HG03280 (cell line): ENCODE measurements around the gene NOM1.

ENCODE experiments used
- ATAC-seq: cut with Tn5 transposase; IDR thresholded peaks from one replicate; pipeline ENCODE4 v1.9.1; 2021; ENCODE audit warnings: mild to moderate bottlenecking, moderate library complexity; ENCODE audit not compliant: unreplicated experiment

Gene NOM1

DNA sequence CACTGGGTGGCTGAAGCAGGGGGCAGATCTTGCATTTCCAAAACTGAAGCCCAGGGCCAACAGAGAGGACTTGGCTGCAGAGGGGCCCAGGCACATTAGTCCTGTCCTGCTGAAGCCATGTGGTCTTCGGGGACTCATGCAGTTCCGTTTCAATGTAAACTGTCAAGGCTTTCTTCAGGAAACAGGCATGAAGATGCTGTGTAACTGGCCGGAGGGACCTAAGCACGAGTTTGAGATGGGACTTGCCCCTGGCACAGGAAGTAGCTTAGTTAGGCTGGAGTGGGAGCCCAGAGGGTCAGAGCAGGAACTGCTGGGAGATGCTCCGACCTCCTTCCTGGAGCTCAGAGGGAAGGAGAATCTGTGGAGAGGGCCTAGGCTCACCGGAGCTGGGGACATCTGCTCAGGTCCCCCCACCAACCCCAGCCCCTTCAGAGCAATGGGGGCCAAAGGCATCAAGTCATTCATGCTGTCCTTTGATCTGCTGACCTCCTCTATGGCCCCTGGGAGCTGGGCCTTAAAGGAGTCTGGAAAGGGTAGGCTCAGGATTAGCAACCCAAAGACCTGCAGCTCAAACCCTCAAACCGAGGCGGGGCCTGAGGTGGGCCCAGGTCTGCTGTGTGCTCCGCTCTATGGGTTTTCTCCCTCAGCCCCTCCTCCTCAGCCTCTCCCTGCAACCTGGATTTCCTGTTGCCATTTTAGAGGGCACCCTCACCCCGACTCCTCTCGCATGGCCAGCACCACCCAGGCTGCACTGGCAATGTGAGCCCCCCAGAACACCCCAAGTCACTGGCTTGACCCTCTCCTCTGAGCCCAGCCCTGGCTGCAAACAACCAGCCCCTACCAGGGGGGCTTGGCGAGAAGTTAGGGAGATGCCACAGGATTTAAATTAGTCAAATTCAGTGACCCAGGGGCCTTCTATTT lies 65.4 kb downstream of the NOM1 start:
- ATAC-seq, result no peak

DNA sequence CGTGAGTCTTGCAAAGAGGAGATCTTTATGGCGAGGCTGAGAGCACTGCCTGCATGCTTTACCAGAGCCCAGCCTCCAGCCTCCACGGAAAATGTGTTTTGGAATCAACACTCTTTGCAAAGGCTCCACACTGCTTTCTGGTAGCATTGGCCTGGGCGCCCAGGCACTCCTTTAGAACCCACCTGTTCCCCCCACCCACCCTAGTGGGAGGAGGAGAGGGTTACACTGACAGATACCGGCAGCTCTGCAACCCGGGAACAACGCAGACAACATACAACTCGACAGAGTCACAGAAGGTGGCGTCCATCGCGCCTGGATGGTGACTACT lies 66.5 kb downstream of the NOM1 start:
- peak; percentile 13 for ATAC-seq

DNA sequence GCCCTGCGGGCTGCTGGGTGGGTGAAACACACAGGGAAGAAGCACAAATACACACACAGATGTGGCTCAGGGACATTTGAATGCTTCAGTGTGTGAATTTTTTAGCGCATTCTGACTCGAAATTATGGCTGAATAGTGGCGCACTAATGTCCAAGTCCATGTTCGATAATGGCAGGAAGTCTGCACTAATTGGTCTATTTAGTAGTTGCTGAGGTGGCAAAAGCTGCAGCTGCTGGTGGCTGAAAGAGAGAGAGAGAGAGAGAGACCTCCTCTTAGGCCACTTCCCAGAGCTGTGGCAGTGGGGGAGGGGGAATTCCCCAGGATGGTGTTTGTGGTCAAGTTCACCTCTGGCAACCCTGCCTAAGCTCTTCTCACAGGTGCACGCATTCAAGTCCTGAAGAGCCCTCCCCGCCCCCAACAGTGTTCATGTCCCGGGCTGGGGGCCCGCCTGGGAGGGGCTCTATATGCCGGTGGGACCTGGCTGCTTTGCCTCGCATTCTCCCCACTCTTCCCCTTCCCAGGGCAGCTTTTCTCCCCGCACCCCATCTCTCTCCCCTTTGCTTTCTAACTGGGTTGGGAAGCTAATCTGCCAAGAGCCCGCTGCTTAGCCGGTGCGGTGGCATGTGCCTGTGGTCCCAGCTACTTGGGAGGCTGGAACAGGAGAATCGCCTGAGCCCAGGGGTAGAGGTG lies 67.0 kb downstream of the NOM1 start:
- peak; percentile 64 for ATAC-seq

DNA sequence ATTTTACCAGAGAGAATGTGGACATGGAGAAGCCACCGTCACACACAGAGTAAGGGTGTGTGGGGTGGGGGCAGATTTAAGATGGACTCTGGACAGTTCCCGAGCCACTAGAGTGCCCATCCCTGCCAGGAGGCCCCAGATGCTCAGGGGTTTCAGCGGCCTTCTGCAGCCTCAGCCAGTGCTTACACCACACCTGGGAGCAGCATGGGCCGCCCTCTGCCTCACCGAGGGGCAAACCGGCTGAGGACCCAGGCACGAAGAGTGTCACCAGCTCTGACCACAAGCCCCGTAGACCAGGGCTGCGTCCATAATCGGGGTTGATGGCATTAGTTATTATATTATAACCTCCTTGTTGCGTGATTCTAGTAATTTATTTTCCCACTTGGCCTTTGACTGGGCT lies 67.6 kb downstream of the NOM1 start:
- peak; percentile 1 for ATAC-seq

DNA sequence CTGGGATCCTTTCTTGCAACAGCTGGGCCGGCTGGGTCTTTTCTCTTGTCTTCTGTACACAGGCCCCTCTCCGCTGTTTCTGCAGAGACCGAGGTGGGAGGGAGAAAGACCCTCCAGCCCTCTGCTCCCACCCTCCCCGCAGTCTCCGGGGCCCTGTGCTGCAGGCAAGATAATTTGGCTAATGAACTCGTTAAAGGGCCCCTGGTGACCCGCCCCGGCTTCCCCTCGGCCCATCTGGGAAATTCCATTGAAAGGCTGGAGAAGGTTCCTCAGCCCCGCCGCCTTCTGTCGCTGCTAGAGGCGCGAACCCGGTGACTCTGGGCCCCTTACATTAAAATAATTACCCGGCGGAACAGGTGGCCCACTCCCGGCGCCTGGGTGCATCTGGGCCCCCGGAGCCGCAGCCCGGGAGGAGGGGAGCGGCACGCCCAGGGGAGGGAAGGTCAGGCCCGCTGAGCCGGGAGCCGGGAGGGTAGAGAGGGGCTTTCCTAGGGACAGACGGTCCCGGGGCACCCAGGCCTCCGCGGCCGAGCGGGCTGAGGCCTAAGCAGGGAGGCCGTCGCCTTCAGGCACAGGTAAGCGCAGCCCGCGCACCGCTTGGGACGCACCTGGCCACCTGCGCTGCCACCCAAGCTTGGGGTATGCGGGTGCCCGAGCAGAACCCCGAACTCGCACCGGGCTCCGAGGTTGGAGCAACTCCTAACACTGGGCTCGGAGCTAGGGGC lies 68.3 kb downstream of the NOM1 start:
- no peak for ATAC-seq

DNA sequence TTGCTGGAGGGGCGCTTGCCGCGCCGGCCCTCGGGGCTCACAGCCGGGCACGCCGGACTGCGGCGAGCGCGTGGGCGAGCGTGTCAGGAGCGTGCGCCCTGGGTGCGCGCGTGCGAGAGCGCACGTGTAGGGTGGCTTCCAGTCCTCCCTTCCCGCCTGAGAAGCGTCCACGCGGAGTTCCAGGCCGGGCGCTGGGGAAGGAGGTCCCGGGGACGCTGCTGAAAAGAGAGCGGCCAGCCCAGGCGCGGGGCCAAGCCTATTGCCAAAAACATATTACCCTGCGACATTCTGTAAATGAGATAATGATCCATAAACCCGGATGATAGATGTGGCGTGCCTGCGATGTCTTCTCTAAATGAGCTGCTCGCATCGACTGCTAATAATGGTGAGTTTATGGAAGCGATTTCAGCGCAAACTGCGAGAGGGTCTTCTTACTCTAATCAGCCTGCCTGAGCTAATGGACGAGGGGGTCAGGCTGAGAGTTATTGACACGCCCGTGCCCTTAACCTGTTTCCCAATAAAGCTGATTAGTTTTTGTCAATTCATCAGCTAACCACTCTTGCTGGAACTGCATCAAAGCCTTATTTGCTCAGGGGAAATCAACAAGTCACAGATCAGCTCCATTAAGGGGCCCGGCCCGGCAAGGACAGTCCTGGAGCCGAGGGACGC lies 69.0 kb downstream of the NOM1 start:
- no peak for ATAC-seq

DNA sequence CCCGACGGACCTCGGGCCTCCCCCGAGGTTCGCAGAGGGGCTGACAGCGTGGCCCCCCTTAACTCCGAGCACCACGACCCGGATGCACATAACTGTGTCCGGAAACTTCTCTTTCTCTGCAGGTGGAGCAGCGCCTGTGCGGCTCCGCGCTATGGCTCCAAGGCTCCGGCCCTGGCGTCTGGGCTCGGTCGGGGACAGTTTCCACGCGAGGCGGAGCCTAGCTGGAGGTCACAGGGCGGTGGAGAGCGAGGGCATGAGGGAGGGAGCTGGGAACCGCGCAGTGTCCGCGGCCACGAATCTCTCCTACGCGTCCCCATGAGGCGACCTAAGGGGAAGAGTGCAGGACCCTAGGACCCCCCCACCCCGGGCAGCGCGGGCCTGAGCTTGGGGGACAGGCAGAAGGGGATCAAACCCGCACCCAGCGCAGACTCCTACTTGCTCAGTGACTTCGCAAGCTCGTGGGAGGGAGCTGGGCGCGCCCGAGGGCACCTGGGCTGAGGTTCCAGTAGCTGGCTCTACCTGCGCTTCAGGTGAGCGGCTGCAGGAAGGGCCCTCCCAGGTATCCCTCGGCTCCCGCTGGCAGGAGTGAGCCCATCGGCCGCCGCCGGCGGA lies 69.6 kb downstream of the NOM1 start:
- ATAC-seq, result no peak

DNA sequence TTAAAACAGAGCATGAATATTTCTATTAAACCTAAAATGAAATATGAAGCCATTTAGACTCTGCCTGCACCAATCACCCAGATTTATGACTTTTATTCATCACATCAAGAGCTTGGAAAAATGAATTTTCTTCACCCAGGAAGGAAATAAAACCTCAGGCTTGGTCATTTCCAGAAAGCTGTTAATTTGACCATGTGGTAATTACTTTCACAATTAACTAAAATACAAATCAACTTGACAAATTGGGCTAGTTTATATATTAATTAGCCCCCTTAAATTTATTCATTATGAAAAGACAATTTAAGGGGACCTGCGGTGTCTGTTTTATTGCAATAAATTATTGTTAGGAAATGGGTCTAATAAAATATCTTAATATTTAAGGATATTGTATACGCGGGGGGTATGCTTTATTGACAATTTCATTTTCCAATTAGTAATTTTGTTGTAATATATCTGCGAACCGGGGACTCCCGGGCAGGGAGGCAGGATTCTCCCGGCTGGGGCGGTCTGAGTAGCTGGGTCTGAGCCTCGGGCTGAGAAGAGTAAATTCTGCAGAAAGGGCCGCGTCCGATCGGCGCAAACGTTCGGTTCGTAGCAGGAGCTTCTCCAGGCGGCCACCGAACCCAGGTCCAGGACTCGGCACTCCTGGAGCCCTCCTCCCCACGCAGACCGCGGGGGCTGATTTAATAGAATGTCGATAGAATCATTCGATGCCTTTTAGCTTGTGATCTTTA lies 70.4 kb downstream of the NOM1 start:
- ATAC-seq, result no peak

DNA sequence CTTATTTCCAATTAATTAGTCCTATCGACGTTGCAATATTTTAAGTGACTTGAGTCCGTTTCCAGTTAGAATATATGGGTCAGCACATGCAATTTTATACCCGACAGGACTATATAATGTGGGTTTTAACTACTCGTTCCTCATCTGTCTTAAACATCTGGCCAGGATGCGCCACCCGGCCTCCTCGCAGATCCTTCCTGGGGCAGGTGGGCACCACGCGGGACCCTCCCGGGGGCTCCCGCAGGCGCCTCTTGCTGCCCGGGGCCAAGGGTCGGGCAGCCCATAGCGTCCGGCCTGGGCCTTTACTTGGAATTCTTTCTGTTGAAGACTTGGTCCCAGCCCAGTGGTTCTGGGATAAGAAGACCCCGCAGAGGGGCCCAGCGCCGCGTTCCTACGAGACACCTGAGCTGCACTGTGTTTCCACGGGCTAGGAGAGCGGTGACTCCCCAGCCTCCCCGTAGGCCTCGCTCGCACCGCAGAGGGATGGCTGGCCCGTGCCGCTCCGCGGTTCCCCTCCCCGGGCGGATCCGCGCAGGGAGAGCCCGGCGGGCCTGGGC lies 71.1 kb downstream of the NOM1 start:
- ATAC-seq, result no peak

DNA sequence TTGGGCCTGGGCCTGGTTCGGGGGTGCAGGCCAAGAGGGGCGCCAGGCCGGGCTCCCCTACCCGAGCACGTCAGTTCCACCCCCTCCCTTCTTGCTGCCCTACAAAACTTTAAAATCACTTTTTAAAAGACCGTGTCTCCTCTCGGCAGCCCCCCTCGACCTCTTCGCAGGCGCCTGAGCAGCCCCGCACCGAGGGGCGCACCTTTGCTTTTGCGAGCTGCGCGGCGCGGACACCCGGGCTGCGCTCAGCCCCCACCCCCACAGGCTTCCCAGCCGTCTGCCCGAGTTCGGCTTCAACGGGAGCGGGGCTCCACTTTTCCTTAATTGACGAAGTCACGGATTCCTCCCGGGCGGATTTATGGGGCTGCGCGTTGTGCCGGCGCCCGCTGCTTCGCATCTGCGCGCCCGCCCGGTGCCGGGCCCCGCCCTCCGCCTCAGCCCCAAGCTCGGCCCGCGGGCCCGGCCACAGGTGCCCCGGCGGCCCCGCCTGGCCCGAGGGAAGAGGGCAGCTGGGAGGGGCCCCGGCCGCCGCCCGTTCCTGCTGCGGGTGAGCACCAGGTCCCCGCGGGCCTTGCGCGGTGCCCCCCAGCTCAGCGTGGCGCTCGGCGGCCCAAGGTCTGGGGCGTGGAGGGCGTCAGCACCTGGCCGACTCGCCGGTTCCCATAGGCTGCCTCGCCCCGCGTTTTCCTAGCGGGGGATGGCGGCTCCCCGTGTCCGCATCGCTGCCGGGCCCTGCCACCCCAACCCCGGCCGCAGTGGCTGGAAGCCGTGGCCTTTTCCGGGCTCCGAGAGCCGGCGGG lies 71.8 kb downstream of the NOM1 start:
- no peak for ATAC-seq

DNA sequence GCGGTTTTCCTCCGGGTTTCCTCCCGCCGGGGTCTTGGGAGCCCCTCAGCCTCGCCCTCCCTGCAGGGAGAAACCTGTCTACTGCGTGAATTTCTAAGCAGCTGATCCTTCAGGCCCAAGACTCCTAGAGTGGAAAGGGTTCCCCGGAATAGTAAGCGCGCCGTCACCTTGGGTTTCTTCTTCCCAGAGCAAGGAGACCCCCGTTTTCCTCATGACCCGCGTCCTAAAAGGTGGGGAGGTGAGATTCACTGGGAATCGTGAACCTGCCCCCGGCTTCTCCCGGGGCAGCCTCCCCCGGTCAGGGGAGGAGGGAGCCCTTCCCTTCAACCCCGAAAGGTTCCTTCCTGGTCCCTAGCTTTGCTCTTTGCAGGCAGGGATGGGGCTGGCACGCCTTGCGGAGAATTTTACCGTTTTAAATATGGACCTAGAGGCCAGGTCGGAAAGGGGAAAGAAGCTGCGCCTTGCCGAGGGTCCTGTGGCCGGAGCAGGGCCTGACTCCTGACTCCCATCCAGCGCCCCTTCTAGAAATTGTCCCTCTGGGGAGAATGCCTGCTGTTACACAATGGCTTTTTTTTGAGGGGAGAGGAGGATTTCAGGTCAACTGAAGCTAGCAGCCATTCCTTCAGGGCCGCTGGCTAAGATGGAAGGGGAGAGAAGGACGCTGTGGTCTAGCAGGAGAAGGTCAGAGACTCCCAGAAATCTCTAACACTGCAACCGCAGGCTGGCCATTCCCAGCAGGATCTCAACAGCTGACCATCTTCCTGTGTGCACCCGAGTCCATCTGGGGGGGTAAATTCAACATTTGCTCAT lies 72.6 kb downstream of the NOM1 start:
- no peak for ATAC-seq
